Measurements from ENCODE around the gene IP6K2. TPM values are rescaled to one million over a fixed set of nuclear protein-coding genes. Genes with fewer than 3 reads are reported as not detected.

IP6K2 gene
- total RNA-seq, 1 donor from 2014 or later, result 97.0 TPM

Other genes with a start within 250 kb of the IP6K2 start
- 294 TPM for gene SHISA5, start 213.0 kb downstream of the IP6K2 start, total RNA-seq
- gene PFKFB4, start 160.4 kb downstream of the IP6K2 start, total RNA-seq, result 7.4 TPM
- gene UCN2, start 153.4 kb downstream of the IP6K2 start, total RNA-seq, result 1.5 TPM
- 62.9 TPM for gene COL7A1, start 121.9 kb downstream of the IP6K2 start, total RNA-seq
- 178 TPM for gene UQCRC1, start 107.6 kb downstream of the IP6K2 start, total RNA-seq
- not detected for gene TMEM89, start 95.5 kb downstream of the IP6K2 start, total RNA-seq
- 12.3 TPM for gene SLC26A6, start 81.8 kb downstream of the IP6K2 start, total RNA-seq
- gene CELSR3, start 54.3 kb downstream of the IP6K2 start, total RNA-seq, result 1.5 TPM
- 21.6 TPM for gene NCKIPSD, start 31.3 kb downstream of the IP6K2 start, total RNA-seq
- gene PRKAR2A, start 130.7 kb upstream of the IP6K2 start, total RNA-seq, result 43.6 TPM
- 10.9 TPM for gene SLC25A20, start 181.7 kb upstream of the IP6K2 start, total RNA-seq
- 123 TPM for gene ARIH2, start 201.6 kb upstream of the IP6K2 start, total RNA-seq